HG02973 (cell line): ENCODE data around the gene ADAP1.
A peak's percentile ranks its signal among the peaks of the same experiment; 100 is the strongest.
"Not testable (repeated sequence)": the region's sequence is repeated elsewhere in the genome, so short reads cannot be mapped to it uniquely, and the experiment has no call there.

ENCODE experiments used
- ATAC-seq: cut with Tn5 transposase; IDR thresholded peaks from one replicate; pipeline ENCODE4 v1.9.1; 2021; ENCODE audit warnings: moderate library complexity; ENCODE audit not compliant: unreplicated experiment

ADAP1 gene

GRCh38 chr7:924042-924441 lies 30.4 kb downstream of the ADAP1 start:
- not testable (repeated sequence) for ATAC-seq

- ATAC-seq: peak; percentile 67
Observed at GRCh38 chr7:923108-924041, 31.1 kb downstream of the ADAP1 start.

- no peak for ATAC-seq
Observed at GRCh38 chr7:922334-923107, 32.0 kb downstream of the ADAP1 start.

GRCh38 chr7:921581-922333 lies 32.7 kb downstream of the ADAP1 start:
- no peak for ATAC-seq

- ATAC-seq: no peak
Observed at GRCh38 chr7:921071-921461, 33.4 kb downstream of the ADAP1 start.

GRCh38 chr7:920351-921070 lies 34.0 kb downstream of the ADAP1 start:
- no peak for ATAC-seq

GRCh38 chr7:919924-920341 lies 34.5 kb downstream of the ADAP1 start:
- no peak for ATAC-seq

GRCh38 chr7:919114-919442 lies 35.4 kb downstream of the ADAP1 start:
- ATAC-seq: no peak

GRCh38 chr7:918441-919113 lies 35.9 kb downstream of the ADAP1 start:
- no peak for ATAC-seq

- no peak for ATAC-seq
Observed at GRCh38 chr7:918118-918425, 36.4 kb downstream of the ADAP1 start.

- ATAC-seq: no peak
Observed at GRCh38 chr7:917255-918117, 37.0 kb downstream of the ADAP1 start.

GRCh38 chr7:916291-916941 lies 38.1 kb downstream of the ADAP1 start:
- ATAC-seq: no peak

- ATAC-seq: no peak
Observed at GRCh38 chr7:915291-916218, 38.9 kb downstream of the ADAP1 start.

- ATAC-seq: no peak
Observed at GRCh38 chr7:914521-915194, 39.8 kb downstream of the ADAP1 start.

GRCh38 chr7:913736-914520 lies 40.6 kb downstream of the ADAP1 start:
- no peak for ATAC-seq

GRCh38 chr7:911791-912480 lies 42.5 kb downstream of the ADAP1 start:
- ATAC-seq: no peak
